H1 (cell line): ENCODE measurements around the gene GREM2. TPM values are rescaled to one million over a fixed set of nuclear protein-coding genes. Genes with fewer than 3 reads are reported as not detected.

ENCODE experiments used
- CHD1 ChIP-seq: IDR thresholded peaks from 2 replicates; pipeline ENCODE4 v1.6.1; 2012; ENCODE audit warnings: low read depth, low read length, improper control_type of control experiment
- CHD7 ChIP-seq: fragments of 300-600 bp; sonication (generic); IDR thresholded peaks from 2 replicates; pipeline ENCODE4 v1.7.1; 2012; ENCODE audit warnings: low read length, moderate library complexity, mild to moderate bottlenecking, inconsistent platforms; ENCODE audit not compliant: insufficient replicate concordance
- CREB1 ChIP-seq: IDR thresholded peaks from 2 replicates; pipeline ENCODE4 v1.6.1; 2012; ENCODE audit warnings: inconsistent platforms
- CTCF ChIP-seq, 3 experiments: IDR thresholded peaks; 1 replicate in 2 of 3; 2 replicates in 1 of 3; pipeline versions ENCODE4 v1.5.1 to v1.6.1; 2011; ENCODE audit warnings: low read length in 3 of 3, mild to moderate bottlenecking in 3 of 3, inconsistent platforms in 2 of 3, low read depth in 1 of 3, moderate library complexity in 1 of 3; ENCODE audit not compliant: insufficient read depth in 1 of 3; ENCODE audit errors: control extremely low read depth in 1 of 3
- NRF1 ChIP-seq: IDR thresholded peaks from 2 replicates; pipeline ENCODE4 v1.6.1; 2011; ENCODE audit warnings: mild to moderate bottlenecking, low read depth, low read length, improper control_type of control experiment
- RAD21 ChIP-seq, 2 experiments: IDR thresholded peaks in 1 of 2; conservative IDR thresholded peaks in 1 of 2; 2 replicates each; pipeline ENCODE4 v1.6.1; 2011; ENCODE audit warnings: low read depth in 2 of 2, low read length in 2 of 2, improper control_type of control experiment in 1 of 2, inconsistent platforms in 1 of 2, mild to moderate bottlenecking in 1 of 2, moderate library complexity in 1 of 2
- RNF2 ChIP-seq: fragments of 200-900, 300-1000 bp; sonication (generic); IDR thresholded peaks from 2 replicates; pipeline ENCODE4 v1.7.1; 2016; ENCODE audit warnings: borderline replicate concordance, low read depth, mild to moderate bottlenecking, antibody characterized with exemption, low read length; ENCODE audit not compliant: poor library complexity, severe bottlenecking; ENCODE audit errors: missing control alignments
- SP1 ChIP-seq: IDR thresholded peaks from 2 replicates; pipeline ENCODE4 v1.6.1; 2011; ENCODE audit warnings: low read depth, low read length
- SP4 ChIP-seq: IDR thresholded peaks from 2 replicates; pipeline ENCODE4 v1.6.1; 2012; ENCODE audit warnings: low read length, inconsistent platforms
- polyA plus RNA-seq, 7 experiments: library from polyadenylated mRNA; depleted of rRNA in 3 of 7; stranded (reverse) in 5 of 7; unstranded in 2 of 7; fragments of >200 nt in 5 of 7; fragments of 200-250 nt in 2 of 7; gene quantifications; 1 replicate in 5 of 7; 2 replicates in 1 of 7; 4 replicates in 1 of 7; pipeline versions ENCODE4 v1.2.1 to v1.2.3, GENCODE V29; 2011 to 2013; ENCODE audit warnings: missing spikeins in 2 of 7, mixed read lengths in 2 of 7
- total RNA-seq: library from RNA; stranded (reverse); fragmentation: NEBNext Ultra II Directional; extraction: Animal tissue kit (Norgen Biotek cat#: 25700); gene quantifications from 2 replicates; pipeline ENCODE4 v1.2.1, GENCODE V29; 2021

Gene GREM2
- total and polyA plus RNA-seq, 2 of the 8 experiments (the other 6 are each of a cell fraction or from before 2014, with no cell fraction given) = 0.05 TPM; not detected in 1

GRCh38 chr1:240618946-240619345 is 7.0 kb upstream of the GREM2 start (continued):
- TF ChIP-seq CHD7 (no peak), RNF2 (no peak), CHD1 (no peak), SP1 (no peak), CREB1 (no peak), NRF1 (no peak), SP4 (no peak), RAD21 (IDR thresholded peaks at IDR 0.05 in 1 of 2, conservative IDR thresholded peaks at IDR 0.05 in 1 of 2; ENCODE audit: low read depth in 2 of 2, low read length in 2 of 2) (no peak), CTCF (IDR thresholded peaks at IDR 0.05; ENCODE audit: control extremely low read depth in 1 of 3, insufficient read depth in 1 of 3, low read depth in 1 of 3, low read length in 3 of 3) (no peak)
